ENCODE data around the gene SLC4A2. TPM values are rescaled to one million over a fixed set of nuclear protein-coding genes. Genes with fewer than 3 reads are reported as not detected.
A peak's percentile ranks its signal among the peaks of the same experiment; 100 is the strongest.

The SLC4A2 gene
- total RNA-seq, 1 donor, result 61.5 TPM

DNA sequence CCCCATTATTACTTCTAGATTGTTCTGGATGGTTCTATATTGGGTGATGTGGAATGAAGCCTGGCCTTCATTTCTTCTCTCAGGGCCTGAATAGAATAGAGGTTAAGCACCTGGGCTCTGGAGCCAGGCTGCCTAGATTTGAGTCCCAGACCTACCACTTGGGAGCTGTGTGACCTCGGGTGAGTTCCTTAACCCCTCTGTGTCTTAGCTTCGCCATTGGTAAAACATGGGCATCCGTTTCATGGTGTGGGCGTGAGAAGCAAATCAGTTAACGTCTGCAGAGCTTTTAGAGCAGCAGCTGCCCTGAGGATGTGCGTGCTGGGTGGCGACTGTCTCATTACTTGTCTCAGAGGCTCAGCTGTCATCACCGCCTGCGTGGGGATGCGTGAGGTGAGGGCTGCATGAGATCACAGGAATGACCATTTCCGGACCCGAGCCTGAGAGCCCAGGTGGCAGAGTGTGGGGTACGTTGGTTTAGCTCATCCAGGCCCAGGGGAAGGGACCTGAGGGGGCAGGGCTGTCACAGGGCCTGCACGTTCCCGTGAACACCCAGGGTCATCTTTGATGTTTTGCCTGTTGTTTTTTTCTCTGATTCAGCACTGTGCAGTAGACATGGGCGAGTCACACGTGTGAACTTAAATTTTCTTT is 36.6 kb downstream of the SLC4A2 start:
- no peaks in the 10 kb centered on the region for H3K9me3 ChIP-seq (ENCODE audit: low read depth, low read length)
- DNase-seq (ENCODE audit: insufficient read length, low spot score, missing footprints), result peak; percentile 76
- no peak overlapping the region for H2AFZ ChIP-seq (ENCODE audit: low read length)
- H3K27ac ChIP-seq (ENCODE audit: low read depth, low read length), result no peak overlapping the region
- TF ChIP-seq, protein P1, sequence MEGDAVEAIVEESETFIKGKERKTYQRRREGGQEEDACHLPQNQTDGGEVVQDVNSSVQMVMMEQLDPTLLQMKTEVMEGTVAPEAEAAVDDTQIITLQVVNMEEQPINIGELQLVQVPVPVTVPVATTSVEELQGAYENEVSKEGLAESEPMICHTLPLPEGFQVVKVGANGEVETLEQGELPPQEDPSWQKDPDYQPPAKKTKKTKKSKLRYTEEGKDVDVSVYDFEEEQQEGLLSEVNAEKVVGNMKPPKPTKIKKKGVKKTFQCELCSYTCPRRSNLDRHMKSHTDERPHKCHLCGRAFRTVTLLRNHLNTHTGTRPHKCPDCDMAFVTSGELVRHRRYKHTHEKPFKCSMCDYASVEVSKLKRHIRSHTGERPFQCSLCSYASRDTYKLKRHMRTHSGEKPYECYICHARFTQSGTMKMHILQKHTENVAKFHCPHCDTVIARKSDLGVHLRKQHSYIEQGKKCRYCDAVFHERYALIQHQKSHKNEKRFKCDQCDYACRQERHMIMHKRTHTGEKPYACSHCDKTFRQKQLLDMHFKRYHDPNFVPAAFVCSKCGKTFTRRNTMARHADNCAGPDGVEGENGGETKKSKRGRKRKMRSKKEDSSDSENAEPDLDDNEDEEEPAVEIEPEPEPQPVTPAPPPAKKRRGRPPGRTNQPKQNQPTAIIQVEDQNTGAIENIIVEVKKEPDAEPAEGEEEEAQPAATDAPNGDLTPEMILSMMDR (IDR thresholded peaks at IDR 0.05; ENCODE audit: extremely low read depth, low read depth, low read length), result no peak
- H3K79me2 ChIP-seq (ENCODE audit: insufficient read depth, low read length), result peaks cover 92% of the 10 kb centered on the region
- no peaks in the 10 kb centered on the region for H3K27me3 ChIP-seq (ENCODE audit: insufficient read depth, low read length)
- H3K36me3 ChIP-seq (ENCODE audit: insufficient read depth, low read length), result peaks cover 7% of the 10 kb centered on the region
- H4K20me1 ChIP-seq (ENCODE audit: insufficient read depth, low read length), result peaks cover 78% of the 10 kb centered on the region
- H3K4me3 ChIP-seq (ENCODE audit: insufficient read depth, low read length), result no peak overlapping the region
- H3K4me2 ChIP-seq (ENCODE audit: insufficient read depth, low read length), result no peak overlapping the region
- no peaks in the 10 kb centered on the region for H3K4me1 ChIP-seq (ENCODE audit: insufficient read depth, low read length)

GRCh38 chr7:151099486-151100211 is 40.3 kb downstream of the SLC4A2 start:
- TF ChIP-seq, protein P1 (IDR thresholded peaks at IDR 0.05; ENCODE audit: extremely low read depth, low read depth, low read length), result no peak
- peaks cover 86% of the 10 kb centered on the region for H3K79me2 ChIP-seq (ENCODE audit: insufficient read depth, low read length)
- peaks cover 5% of the 10 kb centered on the region for H3K36me3 ChIP-seq (ENCODE audit: insufficient read depth, low read length)
- peak; percentile 62 for DNase-seq (ENCODE audit: insufficient read length, low spot score, missing footprints)
- no peak overlapping the region for H3K4me3 ChIP-seq (ENCODE audit: insufficient read depth, low read length)
- H4K20me1 ChIP-seq (ENCODE audit: insufficient read depth, low read length), result peaks cover 69% of the 10 kb centered on the region
- no peak overlapping the region for H3K4me2 ChIP-seq (ENCODE audit: insufficient read depth, low read length)
- no peaks in the 10 kb centered on the region for H3K27me3 ChIP-seq (ENCODE audit: insufficient read depth, low read length)
- no peak overlapping the region for H3K27ac ChIP-seq (ENCODE audit: low read depth, low read length)
- H3K4me1 ChIP-seq (ENCODE audit: insufficient read depth, low read length), result peaks cover 1% of the 10 kb centered on the region
- no peaks in the 10 kb centered on the region for H3K9me3 ChIP-seq (ENCODE audit: low read depth, low read length)
- H2AFZ ChIP-seq (ENCODE audit: low read length), result no peak overlapping the region

GRCh38 chr7:151100921-151101320 is 41.5 kb downstream of the SLC4A2 start:
- DNase-seq (ENCODE audit: insufficient read length, low spot score, missing footprints), result no peak
- H3K79me2 ChIP-seq (ENCODE audit: insufficient read depth, low read length), result peaks cover 75% of the 10 kb centered on the region
- H2AFZ ChIP-seq (ENCODE audit: low read length), result no peak overlapping the region
- peaks cover 62% of the 10 kb centered on the region for H4K20me1 ChIP-seq (ENCODE audit: insufficient read depth, low read length)
- peaks cover 5% of the 10 kb centered on the region for H3K36me3 ChIP-seq (ENCODE audit: insufficient read depth, low read length)
- H3K27ac ChIP-seq (ENCODE audit: low read depth, low read length), result no peak overlapping the region
- H3K4me2 ChIP-seq (ENCODE audit: insufficient read depth, low read length), result no peak overlapping the region
- H3K27me3 ChIP-seq (ENCODE audit: insufficient read depth, low read length), result no peaks in the 10 kb centered on the region
- TF ChIP-seq, protein P1 (IDR thresholded peaks at IDR 0.05; ENCODE audit: extremely low read depth, low read depth, low read length), result no peak
- H3K4me1 ChIP-seq (ENCODE audit: insufficient read depth, low read length), result peaks cover 10% of the 10 kb centered on the region
- H3K4me3 ChIP-seq (ENCODE audit: insufficient read depth, low read length), result no peak overlapping the region
- no peaks in the 10 kb centered on the region for H3K9me3 ChIP-seq (ENCODE audit: low read depth, low read length)

Measured in osteoblast (primary cell).